Neural cell (in vitro differentiated cells): ENCODE data around the gene SNX30.

Experiments
- EZH2 ChIP-seq: fragments of 200-600, 300-800 bp; shearing (Covaris generic), sonication (generic); IDR thresholded peaks from 2 replicates; pipeline ENCODE4 v1.6.1; 2014; ENCODE audit warnings: antibody characterized with exemption, low read length, borderline replicate concordance, mild to moderate bottlenecking; ENCODE audit not compliant: insufficient read depth, poor library complexity, severe bottlenecking
- RAD21 ChIP-seq: fragments of 450-650 bp; conservative IDR thresholded peaks from 2 replicates; pipeline ENCODE4 v1.6.1; 2014; ENCODE audit warnings: antibody characterized with exemption, mild to moderate bottlenecking, moderate library complexity
- SMC3 ChIP-seq: fragments of 450-650 bp; conservative IDR thresholded peaks from 2 replicates; pipeline ENCODE4 v1.6.1; 2014; ENCODE audit warnings: antibody characterized with exemption, mild to moderate bottlenecking, moderate library complexity; ENCODE audit not compliant: poor library complexity
- TAF1 ChIP-seq: IDR thresholded peaks from 2 replicates; pipeline ENCODE4 v1.6.1; 2012; ENCODE audit warnings: low read depth
- TF ChIP-seq, protein P1 (sequence below): fragments of 450-650 bp; IDR thresholded peaks from 2 replicates; pipeline ENCODE4 v1.5.1; 2014; ENCODE audit warnings: antibody characterized with exemption, mild to moderate bottlenecking, moderate library complexity; ENCODE audit not compliant: poor library complexity, severe bottlenecking
- TF ChIP-seq, protein P2 (sequence below): IDR thresholded peaks from 2 replicates; pipeline ENCODE4 v1.6.1; 2012; ENCODE audit warnings: borderline replicate concordance

DNA sequence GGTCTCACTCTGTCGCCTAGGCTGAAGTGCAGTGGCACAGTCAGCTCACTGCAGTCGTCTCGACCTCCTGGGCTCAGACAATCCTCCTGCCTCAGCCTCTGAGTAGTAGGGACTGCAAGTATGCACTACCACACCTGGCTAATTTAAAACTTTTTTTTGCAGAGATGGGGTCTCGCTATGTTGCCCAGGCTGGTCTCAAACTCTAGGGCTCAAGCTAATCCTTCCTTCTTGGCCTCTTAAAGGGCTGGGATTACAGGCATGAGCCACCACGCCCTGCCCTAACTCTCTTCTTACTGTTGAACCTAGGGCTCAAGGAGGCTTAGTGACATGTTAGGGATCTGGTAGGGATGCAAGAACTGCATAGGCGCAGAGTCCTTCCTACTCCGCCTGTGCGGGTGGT is 65.3 kb downstream of the SNX30 start:
- TF ChIP-seq, protein P1, sequence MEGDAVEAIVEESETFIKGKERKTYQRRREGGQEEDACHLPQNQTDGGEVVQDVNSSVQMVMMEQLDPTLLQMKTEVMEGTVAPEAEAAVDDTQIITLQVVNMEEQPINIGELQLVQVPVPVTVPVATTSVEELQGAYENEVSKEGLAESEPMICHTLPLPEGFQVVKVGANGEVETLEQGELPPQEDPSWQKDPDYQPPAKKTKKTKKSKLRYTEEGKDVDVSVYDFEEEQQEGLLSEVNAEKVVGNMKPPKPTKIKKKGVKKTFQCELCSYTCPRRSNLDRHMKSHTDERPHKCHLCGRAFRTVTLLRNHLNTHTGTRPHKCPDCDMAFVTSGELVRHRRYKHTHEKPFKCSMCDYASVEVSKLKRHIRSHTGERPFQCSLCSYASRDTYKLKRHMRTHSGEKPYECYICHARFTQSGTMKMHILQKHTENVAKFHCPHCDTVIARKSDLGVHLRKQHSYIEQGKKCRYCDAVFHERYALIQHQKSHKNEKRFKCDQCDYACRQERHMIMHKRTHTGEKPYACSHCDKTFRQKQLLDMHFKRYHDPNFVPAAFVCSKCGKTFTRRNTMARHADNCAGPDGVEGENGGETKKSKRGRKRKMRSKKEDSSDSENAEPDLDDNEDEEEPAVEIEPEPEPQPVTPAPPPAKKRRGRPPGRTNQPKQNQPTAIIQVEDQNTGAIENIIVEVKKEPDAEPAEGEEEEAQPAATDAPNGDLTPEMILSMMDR = no peak
- TF ChIP-seq RAD21 (no peak), EZH2 (no peak), SMC3 (no peak), TAF1 (no peak)
- TF ChIP-seq, protein P2, sequence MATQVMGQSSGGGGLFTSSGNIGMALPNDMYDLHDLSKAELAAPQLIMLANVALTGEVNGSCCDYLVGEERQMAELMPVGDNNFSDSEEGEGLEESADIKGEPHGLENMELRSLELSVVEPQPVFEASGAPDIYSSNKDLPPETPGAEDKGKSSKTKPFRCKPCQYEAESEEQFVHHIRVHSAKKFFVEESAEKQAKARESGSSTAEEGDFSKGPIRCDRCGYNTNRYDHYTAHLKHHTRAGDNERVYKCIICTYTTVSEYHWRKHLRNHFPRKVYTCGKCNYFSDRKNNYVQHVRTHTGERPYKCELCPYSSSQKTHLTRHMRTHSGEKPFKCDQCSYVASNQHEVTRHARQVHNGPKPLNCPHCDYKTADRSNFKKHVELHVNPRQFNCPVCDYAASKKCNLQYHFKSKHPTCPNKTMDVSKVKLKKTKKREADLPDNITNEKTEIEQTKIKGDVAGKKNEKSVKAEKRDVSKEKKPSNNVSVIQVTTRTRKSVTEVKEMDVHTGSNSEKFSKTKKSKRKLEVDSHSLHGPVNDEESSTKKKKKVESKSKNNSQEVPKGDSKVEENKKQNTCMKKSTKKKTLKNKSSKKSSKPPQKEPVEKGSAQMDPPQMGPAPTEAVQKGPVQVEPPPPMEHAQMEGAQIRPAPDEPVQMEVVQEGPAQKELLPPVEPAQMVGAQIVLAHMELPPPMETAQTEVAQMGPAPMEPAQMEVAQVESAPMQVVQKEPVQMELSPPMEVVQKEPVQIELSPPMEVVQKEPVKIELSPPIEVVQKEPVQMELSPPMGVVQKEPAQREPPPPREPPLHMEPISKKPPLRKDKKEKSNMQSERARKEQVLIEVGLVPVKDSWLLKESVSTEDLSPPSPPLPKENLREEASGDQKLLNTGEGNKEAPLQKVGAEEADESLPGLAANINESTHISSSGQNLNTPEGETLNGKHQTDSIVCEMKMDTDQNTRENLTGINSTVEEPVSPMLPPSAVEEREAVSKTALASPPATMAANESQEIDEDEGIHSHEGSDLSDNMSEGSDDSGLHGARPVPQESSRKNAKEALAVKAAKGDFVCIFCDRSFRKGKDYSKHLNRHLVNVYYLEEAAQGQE = no peak
